MM.1S (cell line): ENCODE data around the gene MMP24.

Experiments used
- DNase-seq: peaks from one replicate; pipeline ENCODE4 v3.0.0-alpha.2; 2015
- H2AFZ ChIP-seq: fragments of 300-600 bp; sonication (generic); 2 replicates; pipeline ENCODE4 v1.6.0; 2016; ENCODE audit warnings: antibody characterized with exemption, low read length
- H3F3A ChIP-seq: fragments of 300-600 bp; sonication (generic); 2 replicates; pipeline ENCODE4 v1.6.1; 2016; ENCODE audit warnings: mild to moderate bottlenecking, antibody characterized with exemption, low read length, moderate library complexity, mixed read lengths; ENCODE audit not compliant: insufficient read depth
- H3K27ac ChIP-seq: fragments of 300-600 bp; sonication (generic); 2 replicates; pipeline ENCODE4 v1.5.1; 2016; ENCODE audit warnings: mild to moderate bottlenecking, low read length
- H3K27me3 ChIP-seq: fragments of 300-600 bp; sonication (generic); replicated peaks from 2 replicates; pipeline ENCODE4 v1.6.0; 2016; ENCODE audit warnings: low read length; ENCODE audit not compliant: insufficient read depth
- H3K36me3 ChIP-seq: fragments of 300-600 bp; sonication (generic); replicated peaks from 2 replicates; pipeline ENCODE4 v1.6.1; 2016; ENCODE audit warnings: mild to moderate bottlenecking, low read length, mixed read lengths; ENCODE audit not compliant: insufficient read depth
- H3K4me1 ChIP-seq: fragments of 300-600 bp; sonication (generic); 2 replicates; pipeline ENCODE4 v1.6.1; 2016; ENCODE audit warnings: low read length, mixed read lengths
- H3K4me2 ChIP-seq: fragments of 300-600 bp; sonication (generic); 2 replicates; pipeline ENCODE4 v1.6.0; 2016; ENCODE audit warnings: low read depth, low read length
- H3K4me3 ChIP-seq: fragments of 300-600 bp; sonication (generic); 2 replicates; pipeline ENCODE4 v1.5.1; 2016; ENCODE audit warnings: low read length, mixed read lengths
- H3K79me2 ChIP-seq: fragments of 300-600 bp; sonication (generic); 2 replicates; pipeline ENCODE4 v1.6.1; 2016; ENCODE audit warnings: mixed run types, low read length, mixed read lengths
- H3K9ac ChIP-seq: fragments of 300-600 bp; sonication (generic); 2 replicates; pipeline ENCODE4 v1.6.1; 2016; ENCODE audit warnings: low read length, mixed read lengths
- H3K9me2 ChIP-seq: fragments of 300-600 bp; sonication (generic); replicated peaks from 2 replicates; pipeline ENCODE4 v1.6.1; 2016; ENCODE audit warnings: mild to moderate bottlenecking, low read length, mixed read lengths; ENCODE audit not compliant: insufficient read depth
- H3K9me3 ChIP-seq: fragments of 300-600 bp; sonication (generic); replicated peaks from 2 replicates; pipeline ENCODE4 v1.6.1; 2016; ENCODE audit warnings: mild to moderate bottlenecking, low read length, mixed read lengths; ENCODE audit not compliant: insufficient read depth
- H4K20me1 ChIP-seq: fragments of 300-600 bp; sonication (generic); 2 replicates; pipeline ENCODE4 v1.6.1; 2016; ENCODE audit warnings: mild to moderate bottlenecking, low read length, moderate library complexity, mixed read lengths; ENCODE audit not compliant: insufficient read depth
- EZH2 ChIP-seq: fragments of 300-600 bp; sonication (generic); optimal IDR thresholded peaks from 2 replicates; pipeline ENCODE3; 2017; ENCODE audit warnings: low read depth, mild to moderate bottlenecking, antibody characterized with exemption, low read length, mixed read lengths
- EZH2phosphoT487 ChIP-seq: fragments of 300-600 bp; sonication (generic); IDR thresholded peaks from 2 replicates; pipeline ENCODE4 v1.6.1; 2018; ENCODE audit warnings: antibody characterized with exemption, low read length
- TF ChIP-seq, protein P1 (sequence below): fragments of 300-600 bp; sonication (generic); IDR thresholded peaks from 2 replicates; pipeline ENCODE4 v1.5.1; 2016; ENCODE audit warnings: antibody characterized with exemption, low read length, mixed read lengths

MMP24 gene

DNA sequence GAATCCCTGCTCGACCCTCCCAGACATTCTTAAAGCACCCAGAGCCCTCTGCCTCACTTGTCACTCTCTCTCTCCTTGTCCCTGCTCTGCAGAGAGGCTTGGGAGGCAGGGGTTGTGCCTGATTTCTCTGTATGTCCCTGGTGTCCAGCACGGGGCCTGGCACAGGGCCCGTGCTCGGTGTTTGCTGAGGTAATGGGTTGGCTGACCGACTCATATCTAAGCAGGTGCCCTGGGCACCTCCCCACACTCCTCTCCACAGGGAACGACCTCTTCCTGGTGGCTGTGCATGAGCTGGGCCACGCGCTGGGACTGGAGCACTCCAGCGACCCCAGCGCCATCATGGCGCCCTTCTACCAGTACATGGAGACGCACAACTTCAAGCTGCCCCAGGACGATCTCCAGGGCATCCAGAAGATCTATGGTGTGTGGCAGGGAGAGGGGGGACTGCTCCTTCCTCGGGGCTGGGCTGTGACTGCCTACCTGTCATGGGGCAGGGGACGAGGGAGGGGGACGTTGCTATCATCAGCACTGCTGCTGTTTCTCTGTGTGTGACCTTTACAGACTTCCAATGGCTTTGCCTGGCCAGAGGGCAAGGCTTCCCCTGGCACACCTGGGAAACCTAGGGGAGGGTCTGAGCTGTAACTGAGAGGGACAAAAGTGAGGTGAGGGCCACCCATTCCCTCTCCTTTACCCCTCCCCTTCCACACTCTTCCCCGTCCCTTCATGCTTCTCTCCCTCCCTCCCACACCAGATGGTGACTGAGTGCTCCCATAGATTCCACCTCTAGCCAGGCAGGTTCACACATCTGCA lies 37.2 kb downstream of the MMP24 start:
- Histone ChIP-seq H3K79me2 (no peaks in the 10 kb centered on the region), H3K27ac (no peak overlapping the region), H3F3A (no peaks in the 10 kb centered on the region), H3K36me3 (no peaks in the 10 kb centered on the region), H3K9me3 (no peaks in the 10 kb centered on the region), H2AFZ (no peak overlapping the region), H3K4me1 (no peaks in the 10 kb centered on the region), H4K20me1 (no peaks in the 10 kb centered on the region), H3K4me3 (no peak overlapping the region), H3K9ac (no peak overlapping the region), H3K27me3 (no peaks in the 10 kb centered on the region), H3K9me2 (no peaks in the 10 kb centered on the region), H3K4me2 (no peak overlapping the region)
- TF ChIP-seq EZH2phosphoT487 = no peak
- TF ChIP-seq, protein P1, sequence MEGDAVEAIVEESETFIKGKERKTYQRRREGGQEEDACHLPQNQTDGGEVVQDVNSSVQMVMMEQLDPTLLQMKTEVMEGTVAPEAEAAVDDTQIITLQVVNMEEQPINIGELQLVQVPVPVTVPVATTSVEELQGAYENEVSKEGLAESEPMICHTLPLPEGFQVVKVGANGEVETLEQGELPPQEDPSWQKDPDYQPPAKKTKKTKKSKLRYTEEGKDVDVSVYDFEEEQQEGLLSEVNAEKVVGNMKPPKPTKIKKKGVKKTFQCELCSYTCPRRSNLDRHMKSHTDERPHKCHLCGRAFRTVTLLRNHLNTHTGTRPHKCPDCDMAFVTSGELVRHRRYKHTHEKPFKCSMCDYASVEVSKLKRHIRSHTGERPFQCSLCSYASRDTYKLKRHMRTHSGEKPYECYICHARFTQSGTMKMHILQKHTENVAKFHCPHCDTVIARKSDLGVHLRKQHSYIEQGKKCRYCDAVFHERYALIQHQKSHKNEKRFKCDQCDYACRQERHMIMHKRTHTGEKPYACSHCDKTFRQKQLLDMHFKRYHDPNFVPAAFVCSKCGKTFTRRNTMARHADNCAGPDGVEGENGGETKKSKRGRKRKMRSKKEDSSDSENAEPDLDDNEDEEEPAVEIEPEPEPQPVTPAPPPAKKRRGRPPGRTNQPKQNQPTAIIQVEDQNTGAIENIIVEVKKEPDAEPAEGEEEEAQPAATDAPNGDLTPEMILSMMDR = no peak
- no peak for TF ChIP-seq EZH2
- DNase-seq = no peak

DNA sequence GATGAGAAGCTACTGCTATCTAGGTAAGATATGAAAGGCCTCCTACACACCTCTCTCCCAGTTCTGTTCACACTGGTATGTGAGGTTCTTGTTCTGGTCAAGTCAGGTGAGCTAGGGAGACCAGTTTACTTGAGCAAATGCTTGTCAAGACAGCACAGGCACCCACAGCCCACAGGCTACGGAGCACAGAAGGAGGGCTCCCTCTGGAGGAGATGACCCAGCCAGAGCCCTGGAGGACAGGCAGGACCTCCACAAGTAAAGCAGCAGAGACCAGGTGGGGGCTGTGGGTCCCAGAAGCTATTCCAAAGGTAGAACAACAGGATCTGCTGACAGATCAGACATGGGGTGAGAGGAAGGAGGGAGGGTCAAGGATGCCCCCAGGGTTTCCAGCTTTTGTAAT lies 38.3 kb downstream of the MMP24 start:
- no peaks in the 10 kb centered on the region for H4K20me1 ChIP-seq
- no peak overlapping the region for H3K4me2 ChIP-seq
- no peaks in the 10 kb centered on the region for H3K9me2 ChIP-seq
- H3K79me2 ChIP-seq = no peaks in the 10 kb centered on the region
- H3K27ac ChIP-seq = no peak overlapping the region
- no peaks in the 10 kb centered on the region for H3F3A ChIP-seq
- H3K4me3 ChIP-seq = no peak overlapping the region
- no peaks in the 10 kb centered on the region for H3K36me3 ChIP-seq
- no peaks in the 10 kb centered on the region for H3K27me3 ChIP-seq
- H3K4me1 ChIP-seq = no peaks in the 10 kb centered on the region
- H3K9ac ChIP-seq = no peak overlapping the region
- no peak overlapping the region for H2AFZ ChIP-seq
- no peak for TF ChIP-seq EZH2
- TF ChIP-seq, protein P1 = no peak
- no peak for TF ChIP-seq EZH2phosphoT487
- H3K9me3 ChIP-seq = no peaks in the 10 kb centered on the region
- no peak for DNase-seq

DNA sequence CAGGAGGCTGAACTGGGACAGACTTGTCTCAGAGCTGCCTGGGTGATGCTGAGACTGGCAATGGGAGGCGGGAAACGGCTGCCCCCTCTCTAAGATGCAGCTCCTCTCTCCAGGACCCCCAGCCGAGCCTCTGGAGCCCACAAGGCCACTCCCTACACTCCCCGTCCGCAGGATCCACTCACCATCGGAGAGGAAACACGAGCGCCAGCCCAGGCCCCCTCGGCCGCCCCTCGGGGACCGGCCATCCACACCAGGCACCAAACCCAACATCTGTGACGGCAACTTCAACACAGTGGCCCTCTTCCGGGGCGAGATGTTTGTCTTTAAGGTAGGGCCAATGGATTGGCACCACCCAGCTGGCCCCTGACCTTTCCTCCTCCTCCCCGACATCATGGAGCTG lies 40.6 kb downstream of the MMP24 start:
- Histone ChIP-seq H3F3A (no peaks in the 10 kb centered on the region), H3K27ac (no peak overlapping the region), H3K9me3 (no peaks in the 10 kb centered on the region), H2AFZ (no peak overlapping the region), H3K4me2 (no peak overlapping the region), H3K4me3 (no peak overlapping the region), H3K4me1 (no peaks in the 10 kb centered on the region), H3K27me3 (no peaks in the 10 kb centered on the region), H3K9me2 (no peaks in the 10 kb centered on the region), H3K79me2 (no peaks in the 10 kb centered on the region), H3K9ac (no peak overlapping the region), H4K20me1 (no peaks in the 10 kb centered on the region), H3K36me3 (no peaks in the 10 kb centered on the region)
- DNase-seq = no peak
- TF ChIP-seq EZH2phosphoT487 (no peak), EZH2 (no peak)
- TF ChIP-seq, protein P1 = no peak
